ENCODE measurements around the gene SPATA33.

- no peak for TF ChIP-seq FOXA1 (IDR thresholded peaks at IDR 0.05)
- no peak for TF ChIP-seq ELF4 (IDR thresholded peaks at IDR 0.05)
- no peak for TF ChIP-seq BHLHE40 (IDR thresholded peaks at IDR 0.05; ENCODE audit: borderline replicate concordance)
Measured at GRCh38 chr16:89645122-89645521, 12.5 kb upstream of the SPATA33 start.

Data from HEK293T (cell line).